GM23338 (cell line): ENCODE data around the gene DIAPH3. TPM values are rescaled to one million over a fixed set of nuclear protein-coding genes. Genes with fewer than 3 reads are reported as not detected.

Source experiments
- ATAC-seq: fragments of 200-7000 bp; cut with Tn5 transposase; 3 replicates; pipeline ENCODE4 v1.9.1; 2020
- DNase-seq: peaks from one replicate; pipeline ENCODE4 v3.0.0-alpha.2; 2015; ENCODE audit warnings: low spot score
- H2AFZ ChIP-seq: fragments of 200-600 bp; sonication (generic); 2 replicates; pipeline ENCODE4 v1.8.0; 2016; ENCODE audit warnings: antibody characterized with exemption, mild to moderate bottlenecking, moderate library complexity
- H3F3A ChIP-seq: fragments of 200-600 bp; sonication (generic); replicated peaks from 2 replicates; pipeline ENCODE4 v1.8.0; 2017; ENCODE audit warnings: antibody characterized with exemption, mixed run types, low read depth
- H3K27ac ChIP-seq: fragments of 200-600 bp; sonication (generic); 2 replicates; pipeline ENCODE4 v1.6.1; 2016; ENCODE audit warnings: low read depth
- H3K27me3 ChIP-seq: fragments of 200-600 bp; sonication (generic); 2 replicates; pipeline ENCODE4 v1.8.0; 2016; ENCODE audit warnings: mild to moderate bottlenecking, mixed run types, moderate library complexity; ENCODE audit not compliant: insufficient read depth
- H3K36me3 ChIP-seq: fragments of 200-600 bp; sonication (generic); 2 replicates; pipeline ENCODE4 v1.8.0; 2016; ENCODE audit warnings: mild to moderate bottlenecking; ENCODE audit not compliant: insufficient read depth
- H3K4me1 ChIP-seq: fragments of 200-600 bp; sonication (generic); 2 replicates; pipeline ENCODE4 v1.8.0; 2016; ENCODE audit warnings: mild to moderate bottlenecking, moderate library complexity; ENCODE audit not compliant: insufficient read depth
- H3K4me2 ChIP-seq: fragments of 200-600 bp; sonication (generic); 2 replicates; pipeline ENCODE4 v1.7.1; 2017; ENCODE audit warnings: mixed run types
- H3K4me3 ChIP-seq: fragments of 200-600 bp; sonication (generic); 2 replicates; pipeline ENCODE4 v1.6.1; 2016; ENCODE audit warnings: mixed run types
- H3K79me2 ChIP-seq: fragments of 200-600 bp; sonication (generic); replicated peaks from 2 replicates; pipeline ENCODE4 v1.8.0; 2017; ENCODE audit warnings: mild to moderate bottlenecking; ENCODE audit not compliant: insufficient read depth
- H3K9me2 ChIP-seq: fragments of 200-600 bp; sonication (generic); 2 replicates; pipeline ENCODE4 v1.8.0; 2017; ENCODE audit not compliant: insufficient read depth
- H4K20me1 ChIP-seq: fragments of 200-600 bp; sonication (generic); replicated peaks from 2 replicates; pipeline ENCODE4 v1.8.0; 2017; ENCODE audit warnings: mild to moderate bottlenecking; ENCODE audit not compliant: insufficient read depth
- H3K27ac Mint-ChIP-seq: 2 replicates; pipeline ENCODE4 v1.8.0; 2020; ENCODE audit warnings: inconsistent platforms, mild to moderate bottlenecking, moderate library complexity, mixed read lengths
- H3K27me3 Mint-ChIP-seq: 3 replicates; pipeline ENCODE4 v1.8.0; 2022; ENCODE audit warnings: low read depth, mild to moderate bottlenecking, moderate library complexity, mixed read lengths, inconsistent platforms; ENCODE audit not compliant: insufficient read depth, poor library complexity
- H3K36me3 Mint-ChIP-seq: 3 replicates; pipeline ENCODE4 v1.8.0; 2021; ENCODE audit warnings: low read depth, mild to moderate bottlenecking, inconsistent platforms, moderate library complexity, mixed read lengths
- H3K4me1 Mint-ChIP-seq: 3 replicates; pipeline ENCODE4 v1.8.0; 2020; ENCODE audit warnings: mild to moderate bottlenecking, inconsistent platforms, mixed read lengths
- H3K4me3 Mint-ChIP-seq: 3 replicates; pipeline ENCODE4 v1.8.0; 2021; ENCODE audit warnings: moderate library complexity, mild to moderate bottlenecking, inconsistent platforms, mixed read lengths
- H3K9me3 Mint-ChIP-seq: 3 replicates; pipeline ENCODE4 v1.8.0; 2020; ENCODE audit warnings: moderate library complexity, mild to moderate bottlenecking, inconsistent platforms, mixed read lengths
- CREB1 ChIP-seq: fragments of 250-450 bp; sonication (Bioruptor Pico); IDR thresholded peaks from 2 replicates; pipeline ENCODE4 v1.5.0; 2020; ENCODE audit warnings: low read depth, mild to moderate bottlenecking, moderate library complexity
- CTCF ChIP-seq, 2 experiments: fragments of 200-600 bp in 1 of 2; sonication (generic) in 1 of 2; conservative IDR thresholded peaks; 2 replicates each; pipeline versions ENCODE4 v1.5.1 to v1.6.1; 2016 to 2017; ENCODE audit warnings: antibody characterized with exemption in 2 of 2, low read depth in 2 of 2, mild to moderate bottlenecking in 2 of 2, moderate library complexity in 1 of 2
- EZH2 ChIP-seq: fragments of 200-600 bp; sonication (generic); IDR thresholded peaks from one replicate; pipeline ENCODE4 v1.8.0; 2017; ENCODE audit warnings: antibody characterized with exemption, mild to moderate bottlenecking, low read depth; ENCODE audit not compliant: unreplicated experiment
- EZH2phosphoT487 ChIP-seq: fragments of 200-600 bp; sonication (generic); IDR thresholded peaks from one replicate; pipeline ENCODE4 v1.8.1; 2018; ENCODE audit warnings: antibody characterized with exemption; ENCODE audit not compliant: unreplicated experiment
- JUNB ChIP-seq: IDR thresholded peaks from one replicate; pipeline ENCODE4 v1.6.1; 2016; ENCODE audit warnings: antibody characterized with exemption; ENCODE audit not compliant: unreplicated experiment
- NANOG ChIP-seq: IDR thresholded peaks from 2 replicates; pipeline ENCODE4 v1.6.1; 2016; ENCODE audit warnings: antibody characterized with exemption, borderline replicate concordance
- POLR2AphosphoS5 ChIP-seq: IDR thresholded peaks from 2 replicates; pipeline ENCODE4 v1.6.1; 2016; ENCODE audit warnings: antibody characterized with exemption, low read depth
- REST ChIP-seq: IDR thresholded peaks from one replicate; pipeline ENCODE4 v1.6.1; 2018; ENCODE audit warnings: antibody characterized with exemption; ENCODE audit not compliant: unreplicated experiment
- STAT1 ChIP-seq: IDR thresholded peaks from one replicate; pipeline ENCODE4 v1.6.1; 2016; ENCODE audit warnings: antibody characterized with exemption; ENCODE audit not compliant: unreplicated experiment
- ZNF114 ChIP-seq: fragments of 250-450 bp; sonication (Bioruptor Pico); IDR thresholded peaks from 2 replicates; pipeline ENCODE4 v1.5.0; 2020; ENCODE audit warnings: mild to moderate bottlenecking, moderate library complexity
- ZNF331 ChIP-seq: fragments of 250-450 bp; sonication (Bioruptor Pico); IDR thresholded peaks from 2 replicates; pipeline ENCODE4 v1.5.0; 2020; ENCODE audit warnings: low read depth, mild to moderate bottlenecking, moderate library complexity
- ZNF462 ChIP-seq: fragments of 250-450 bp; sonication (Bioruptor Pico); IDR thresholded peaks from 2 replicates; pipeline ENCODE4 v1.5.0; 2020; ENCODE audit warnings: mild to moderate bottlenecking, moderate library complexity
- polyA plus RNA-seq: library from polyadenylated mRNA; unstranded; fragments of >200 nt; fragmentation: Nextera tagmentation; extraction: Ambion mirVana; gene quantifications from 2 replicates; pipeline ENCODE4 v1.2.1, GENCODE V29; 2016
- total RNA-seq: library from RNA; depleted of rRNA; stranded (reverse); fragments of >200 nt; shearing (Covaris generic); gene quantifications from 2 replicates; pipeline ENCODE4 v1.2.3, GENCODE V29; 2014
- TF ChIP-seq, protein P1 (sequence below): IDR thresholded peaks from 2 replicates; pipeline ENCODE4 v1.6.1; 2016; ENCODE audit warnings: antibody characterized with exemption

DIAPH3 gene
- total and polyA plus RNA-seq, 2 experiments from 2014 or later: 23.4 to 30.2 TPM

GRCh38 chr13:59754411-59754810 is 409.3 kb downstream of the DIAPH3 start:
- no peaks in the 10 kb centered on the region for H3K9me2 ChIP-seq
- Mint-ChIP-seq H3K36me3 (no peaks in the 10 kb centered on the region), H3K27ac (no peak overlapping the region), H3K4me3 (no peak overlapping the region), H3K27me3 (no peaks in the 10 kb centered on the region), H3K4me1 (peaks cover 25% of the 10 kb centered on the region), H3K9me3 (no peaks in the 10 kb centered on the region)
- no peak overlapping the region for H3K27ac ChIP-seq
- H3K4me1 ChIP-seq: peaks cover 12% of the 10 kb centered on the region
- H4K20me1 ChIP-seq: no peaks in the 10 kb centered on the region
- H3F3A ChIP-seq: no peaks in the 10 kb centered on the region
- no peaks in the 10 kb centered on the region for H3K36me3 ChIP-seq
- H3K4me2 ChIP-seq: no peak overlapping the region
- TF ChIP-seq CREB1 (CRISPR knock-in tag): no peak
- no peak for TF ChIP-seq EZH2phosphoT487
- no peak for TF ChIP-seq ZNF462 (CRISPR knock-in tag)
- TF ChIP-seq, protein P1, sequence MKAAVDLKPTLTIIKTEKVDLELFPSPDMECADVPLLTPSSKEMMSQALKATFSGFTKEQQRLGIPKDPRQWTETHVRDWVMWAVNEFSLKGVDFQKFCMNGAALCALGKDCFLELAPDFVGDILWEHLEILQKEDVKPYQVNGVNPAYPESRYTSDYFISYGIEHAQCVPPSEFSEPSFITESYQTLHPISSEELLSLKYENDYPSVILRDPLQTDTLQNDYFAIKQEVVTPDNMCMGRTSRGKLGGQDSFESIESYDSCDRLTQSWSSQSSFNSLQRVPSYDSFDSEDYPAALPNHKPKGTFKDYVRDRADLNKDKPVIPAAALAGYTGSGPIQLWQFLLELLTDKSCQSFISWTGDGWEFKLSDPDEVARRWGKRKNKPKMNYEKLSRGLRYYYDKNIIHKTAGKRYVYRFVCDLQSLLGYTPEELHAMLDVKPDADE: no peak
- no peak for TF ChIP-seq NANOG
- TF ChIP-seq POLR2AphosphoS5: no peak
- TF ChIP-seq ZNF114 (CRISPR knock-in tag): no peak
- no peak for TF ChIP-seq STAT1
- TF ChIP-seq REST: no peak
- TF ChIP-seq JUNB: no peak
- no peak for TF ChIP-seq ZNF331 (CRISPR knock-in tag)
- no peak for TF ChIP-seq CTCF (conservative IDR thresholded peaks at IDR 0.05; ENCODE audit: low read depth in 2 of 2)
- TF ChIP-seq EZH2: no peak
- DNase-seq (no peak), ATAC-seq (no peak)
- no peak overlapping the region for H2AFZ ChIP-seq
- no peaks in the 10 kb centered on the region for H3K79me2 ChIP-seq
- no peaks in the 10 kb centered on the region for H3K27me3 ChIP-seq
- H3K4me3 ChIP-seq: no peak overlapping the region
